ENCODE measurements around the gene EFCC1.

GRCh38 chr3:129038121-129038855 is 37.2 kb downstream of the EFCC1 start:
- TF ChIP-seq POLR2AphosphoS5 (IDR thresholded peaks at IDR 0.05; ENCODE audit: low read depth, low read length) (no peak), POLR2A (IDR thresholded peaks at IDR 0.05; ENCODE audit: low read depth, low read length) (no peak), TAF1 (IDR thresholded peaks at IDR 0.05; ENCODE audit: low read depth, low read length) (no peak)
